Right renal pelvis (tissue), 4 donors: ENCODE results near the gene TLNRD1. TPM values are rescaled to one million over a fixed set of nuclear protein-coding genes. Genes with fewer than 3 reads are reported as not detected.
A peak's percentile ranks its signal among the peaks of the same experiment; 100 is the strongest.

Experiments used
- DNase-seq, 4 donors: peaks; one replicate each; pipeline ENCODE4 v3.0.0-alpha.2; 2013; ENCODE audit warnings: low read depth in 4 of 4, low spot score in 3 of 4, missing footprints in 1 of 4
- polyA plus RNA-seq, 4 donors: library from polyadenylated mRNA; unstranded; fragments of 120-200 nt; gene quantifications; one replicate each; pipeline ENCODE4 v1.2.1, GENCODE V29; 2013; ENCODE audit not compliant: insufficient read length in 4 of 4

The TLNRD1 gene
- polyA plus RNA-seq, 4 donors: 8.1 to 11.7 (median 8.6) TPM

- DNase-seq: no peak
These were observed 23.9 kb upstream of the TLNRD1 start for GRCh38 chr15:80976851-80977250.

- DNase-seq: no peak
These were observed 23.1 kb upstream of the TLNRD1 start for GRCh38 chr15:80977627-80978036.

DNA sequence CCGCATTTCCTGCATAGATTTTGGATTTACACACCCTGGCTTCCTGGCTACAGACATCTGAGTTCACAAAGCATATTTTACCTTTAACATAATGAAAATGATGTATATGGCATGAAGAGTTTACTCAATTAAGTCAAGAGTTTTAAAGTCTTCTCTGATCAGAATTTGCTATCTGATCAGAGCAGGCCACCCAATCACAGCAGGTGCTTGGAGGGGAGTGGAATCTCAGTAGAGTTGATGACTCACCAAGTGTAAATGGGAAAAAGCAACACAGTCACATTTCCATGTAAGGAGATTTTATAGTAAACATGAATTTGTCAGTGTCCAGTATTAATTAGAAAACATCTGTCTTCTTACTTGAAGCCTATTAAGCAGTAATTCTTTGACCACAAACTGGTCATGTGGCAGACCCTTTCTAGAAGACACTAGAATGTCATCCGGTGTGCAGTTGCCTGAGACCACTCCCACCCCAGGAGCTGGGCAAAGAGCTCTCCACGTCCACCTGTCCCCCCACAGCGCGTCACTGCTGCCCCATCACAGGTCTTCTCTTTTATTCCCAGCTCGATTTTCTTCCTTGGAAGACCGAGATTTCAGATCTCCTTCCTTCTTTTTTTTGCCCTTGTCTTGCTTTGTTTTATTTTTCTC is 21.9 kb upstream of the TLNRD1 start:
- DNase-seq: no peak

DNA sequence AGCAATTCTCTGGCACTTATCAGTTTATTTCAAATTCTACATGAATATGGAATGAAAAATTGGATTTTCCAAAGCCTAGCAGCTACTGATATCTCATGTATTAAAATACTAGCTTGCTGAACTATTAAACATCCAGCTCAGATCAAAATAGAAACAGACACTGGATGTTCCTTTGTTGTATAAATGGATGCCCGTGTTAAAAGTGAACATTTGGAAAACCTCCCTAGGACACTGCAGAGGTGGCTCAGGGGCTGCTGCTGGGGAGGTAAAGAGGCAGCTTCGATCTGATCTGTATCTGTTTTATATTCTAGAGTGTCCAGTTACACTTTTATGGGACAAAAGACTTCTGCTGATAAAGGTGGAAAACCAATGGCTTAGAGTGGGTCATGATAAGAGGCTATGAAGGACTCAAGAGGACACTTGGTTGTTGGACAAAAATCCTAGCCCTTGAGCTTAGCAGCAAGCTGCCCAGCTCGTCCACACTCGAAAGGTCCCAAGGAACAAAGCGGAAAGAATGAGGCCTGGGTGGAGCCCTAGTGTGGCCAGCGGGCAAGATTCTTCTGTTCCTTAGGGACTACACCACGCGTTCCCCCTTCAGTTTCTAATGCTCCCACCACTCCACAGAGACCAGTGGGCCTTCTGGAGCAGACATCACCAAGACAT is 21.1 kb upstream of the TLNRD1 start:
- no peak for DNase-seq

GRCh38 chr15:80982205-80982604 is 18.5 kb upstream of the TLNRD1 start:
- no peak for DNase-seq

GRCh38 chr15:80982839-80983238 is 17.9 kb upstream of the TLNRD1 start:
- no peak for DNase-seq

GRCh38 chr15:80984856-80985255 is 15.9 kb upstream of the TLNRD1 start:
- no peak for DNase-seq

GRCh38 chr15:80985981-80986380 is 14.7 kb upstream of the TLNRD1 start:
- DNase-seq: no peak

- DNase-seq: no peak
These were observed 14.2 kb upstream of the TLNRD1 start for GRCh38 chr15:80986487-80986886.

- no peak for DNase-seq
These were observed 12.5 kb upstream of the TLNRD1 start for GRCh38 chr15:80988148-80988796.

- no peak for DNase-seq
These were observed 11.6 kb upstream of the TLNRD1 start for GRCh38 chr15:80989081-80989517.

DNA sequence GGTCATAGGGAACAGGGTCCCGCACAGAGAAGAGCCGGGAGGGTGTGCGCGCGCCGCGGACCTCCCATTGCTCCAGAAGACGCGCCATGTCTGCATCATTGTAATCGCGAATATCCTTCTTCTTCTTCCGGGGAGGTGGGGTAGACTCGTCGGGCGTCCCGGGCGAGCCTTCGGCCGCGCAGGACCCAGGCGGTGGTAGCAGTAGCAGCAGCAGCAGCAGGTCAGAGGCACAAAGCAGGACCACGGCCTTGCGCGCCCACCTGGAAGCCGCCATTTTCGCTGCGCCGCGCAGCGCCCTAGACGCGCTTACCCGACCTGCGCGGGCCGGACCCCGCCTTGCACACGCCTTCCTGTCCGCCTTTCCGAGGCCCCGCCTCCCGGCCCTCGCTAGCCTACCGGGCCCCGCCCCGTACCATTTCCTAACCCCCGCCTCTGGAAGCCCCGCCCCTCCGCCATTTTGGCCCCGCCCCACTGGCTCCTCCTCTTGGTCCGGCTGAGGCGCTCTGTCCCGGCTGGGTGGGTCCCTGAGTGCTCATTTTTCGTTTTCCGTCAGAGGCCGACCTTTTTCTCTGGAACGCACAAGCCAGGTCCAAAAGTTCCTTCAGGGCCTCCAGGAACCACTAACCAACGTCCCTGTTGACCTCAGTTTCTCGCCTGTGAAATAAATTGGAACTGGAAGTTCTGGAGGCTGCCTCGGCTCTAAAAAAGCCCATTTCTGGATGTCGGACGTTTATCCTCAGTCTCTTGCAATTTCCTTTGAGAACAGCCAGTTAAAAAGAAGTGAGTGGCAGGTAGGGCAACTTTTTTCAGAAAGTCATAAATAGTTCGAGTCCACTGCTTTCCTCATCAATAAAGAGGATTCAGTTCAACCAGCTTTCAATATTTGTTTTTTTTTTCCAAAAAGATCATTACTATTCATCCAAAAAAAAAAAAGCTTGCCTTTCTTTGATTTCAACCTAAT is 10.9 kb upstream of the TLNRD1 start, which contains the start of gene MESD:
TSS of gene MESD (minus strand) at position 302 of the 961 bp plus-strand sequence. CDS start at position 274, 28 bp downstream.
- DNase-seq: peak; percentile 91 to 95 (median 92)

DNA sequence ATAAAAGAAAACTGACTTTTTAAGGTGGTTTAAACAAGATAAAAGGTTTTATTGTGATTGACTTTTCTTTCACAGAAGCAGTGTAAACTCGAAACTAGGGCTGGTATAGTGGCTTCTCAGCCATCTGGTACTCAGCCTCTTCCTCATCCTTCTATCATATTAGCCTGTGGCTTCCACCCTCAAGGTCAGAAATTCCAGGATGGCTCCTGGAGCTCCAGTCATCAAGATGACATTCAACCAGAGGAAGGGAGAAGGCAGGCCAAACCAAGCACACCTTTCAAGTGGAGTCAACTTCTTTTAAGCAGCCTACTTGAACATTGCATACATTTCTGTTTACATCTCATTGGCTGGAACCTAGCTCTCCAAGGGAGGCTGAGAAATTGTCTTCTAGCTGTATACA is 9.8 kb upstream of the TLNRD1 start:
- DNase-seq: no peak

- DNase-seq: no peak
These were observed 9.3 kb upstream of the TLNRD1 start for GRCh38 chr15:80991421-80991820.

- DNase-seq: no peak
These were observed 8.7 kb upstream of the TLNRD1 start for GRCh38 chr15:80992006-80992405.

DNA sequence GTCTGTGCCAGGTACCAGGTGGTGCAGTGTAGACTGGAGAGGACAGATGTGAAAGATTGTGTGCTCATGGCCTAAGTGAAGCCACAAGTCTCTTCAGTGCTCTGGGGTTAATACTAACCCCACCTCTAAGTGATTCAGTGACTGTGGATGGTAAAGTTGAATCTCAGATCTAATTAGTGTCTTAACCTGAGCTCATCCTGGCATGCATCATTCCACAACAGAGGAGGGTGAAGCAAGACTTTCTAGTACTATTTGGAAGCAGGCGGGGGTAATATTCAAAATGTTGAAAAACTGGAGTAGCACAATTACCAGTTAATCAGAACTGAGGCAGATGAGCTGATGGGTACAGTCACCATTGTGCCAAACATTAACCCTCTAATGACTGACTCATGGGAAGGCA is 8.3 kb upstream of the TLNRD1 start:
- DNase-seq: no peak

DNA sequence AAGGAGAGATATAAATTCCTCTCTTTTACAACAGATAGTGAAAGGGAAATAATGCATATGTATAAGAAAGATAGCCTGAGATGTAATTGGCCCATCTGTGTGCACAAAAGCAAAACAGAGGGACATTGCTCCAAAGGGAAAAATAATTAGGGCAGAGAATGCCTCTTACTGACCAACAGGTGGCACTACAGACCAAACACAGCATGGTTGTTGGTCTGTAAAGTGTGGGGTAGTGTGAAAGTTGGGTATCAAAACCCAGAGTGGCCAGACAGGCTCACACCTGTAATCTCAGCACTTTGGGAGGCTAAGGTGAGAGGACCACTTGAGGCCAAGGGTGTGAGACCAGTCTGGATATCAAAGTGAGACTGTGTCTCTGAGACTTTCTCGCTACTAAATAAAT is 4.5 kb upstream of the TLNRD1 start:
- no peak for DNase-seq

GRCh38 chr15:80997692-80998091 is 3.0 kb upstream of the TLNRD1 start:
- DNase-seq: no peak

- no peak for DNase-seq
These were observed 2.5 kb upstream of the TLNRD1 start for GRCh38 chr15:80998251-80998650.

DNA sequence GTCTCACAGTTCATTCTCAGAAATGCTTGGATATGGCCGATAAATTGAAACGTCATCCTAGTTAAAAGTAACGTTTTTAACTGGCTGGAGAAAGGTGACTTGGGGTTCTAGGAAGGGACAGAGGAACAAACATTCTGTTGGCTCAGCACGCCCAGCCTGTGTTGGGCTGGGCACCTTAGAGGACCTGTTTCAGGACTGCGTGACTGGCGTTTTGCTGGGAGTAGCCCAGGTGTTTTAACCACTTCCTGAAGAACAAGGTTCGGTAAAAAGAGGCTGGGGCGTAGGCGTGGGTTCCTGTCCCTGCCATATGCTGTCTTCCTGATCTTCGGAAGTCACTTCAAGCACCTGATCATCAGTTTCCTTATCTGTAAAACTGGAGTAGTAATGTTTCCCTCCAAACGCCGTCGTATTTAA is 1.1 kb upstream of the TLNRD1 start:
- no peak for DNase-seq
